ENCODE results near the gene NTM.

- TF ChIP-seq POLR2A (IDR thresholded peaks at IDR 0.05), result no peak
- TF ChIP-seq CTCF (IDR thresholded peaks at IDR 0.05), result no peak
- no peak for TF ChIP-seq EP300 (IDR thresholded peaks at IDR 0.05; ENCODE audit: low read depth)
- TF ChIP-seq POLR2AphosphoS5 (IDR thresholded peaks at IDR 0.05), result no peak
Observed at GRCh38 chr11:131965504-131965903, 595.1 kb downstream of the NTM start.

Data from transverse colon (tissue), 4 donors.